GM23338 (cell line): ENCODE data around the gene FXYD5.

Experiments used
- CREB1 ChIP-seq: fragments of 250-450 bp; sonication (Bioruptor Pico); IDR thresholded peaks from 2 replicates; pipeline ENCODE4 v1.5.0; 2020; ENCODE audit warnings: low read depth, mild to moderate bottlenecking, moderate library complexity
- EZH2 ChIP-seq: fragments of 200-600 bp; sonication (generic); IDR thresholded peaks from one replicate; pipeline ENCODE4 v1.8.0; 2017; ENCODE audit warnings: antibody characterized with exemption, mild to moderate bottlenecking, low read depth; ENCODE audit not compliant: unreplicated experiment
- EZH2phosphoT487 ChIP-seq: fragments of 200-600 bp; sonication (generic); IDR thresholded peaks from one replicate; pipeline ENCODE4 v1.8.1; 2018; ENCODE audit warnings: antibody characterized with exemption; ENCODE audit not compliant: unreplicated experiment
- JUNB ChIP-seq: IDR thresholded peaks from one replicate; pipeline ENCODE4 v1.6.1; 2016; ENCODE audit warnings: antibody characterized with exemption; ENCODE audit not compliant: unreplicated experiment
- NANOG ChIP-seq: IDR thresholded peaks from 2 replicates; pipeline ENCODE4 v1.6.1; 2016; ENCODE audit warnings: antibody characterized with exemption, borderline replicate concordance
- POLR2AphosphoS5 ChIP-seq: IDR thresholded peaks from 2 replicates; pipeline ENCODE4 v1.6.1; 2016; ENCODE audit warnings: antibody characterized with exemption, low read depth
- STAT1 ChIP-seq: IDR thresholded peaks from one replicate; pipeline ENCODE4 v1.6.1; 2016; ENCODE audit warnings: antibody characterized with exemption; ENCODE audit not compliant: unreplicated experiment
- ZNF114 ChIP-seq: fragments of 250-450 bp; sonication (Bioruptor Pico); IDR thresholded peaks from 2 replicates; pipeline ENCODE4 v1.5.0; 2020; ENCODE audit warnings: mild to moderate bottlenecking, moderate library complexity
- ZNF331 ChIP-seq: fragments of 250-450 bp; sonication (Bioruptor Pico); IDR thresholded peaks from 2 replicates; pipeline ENCODE4 v1.5.0; 2020; ENCODE audit warnings: low read depth, mild to moderate bottlenecking, moderate library complexity
- TF ChIP-seq, protein P1 (sequence below), 2 experiments: fragments of 200-600 bp in 1 of 2; sonication (generic) in 1 of 2; conservative IDR thresholded peaks; 2 replicates each; pipeline versions ENCODE4 v1.5.1 to v1.6.1; 2016 to 2017; ENCODE audit warnings: antibody characterized with exemption in 2 of 2, low read depth in 2 of 2, mild to moderate bottlenecking in 2 of 2, moderate library complexity in 1 of 2
- TF ChIP-seq, protein P2 (sequence below): IDR thresholded peaks from one replicate; pipeline ENCODE4 v1.6.1; 2018; ENCODE audit warnings: antibody characterized with exemption; ENCODE audit not compliant: unreplicated experiment
- TF ChIP-seq, protein P3 (sequence below): fragments of 250-450 bp; sonication (Bioruptor Pico); IDR thresholded peaks from 2 replicates; pipeline ENCODE4 v1.5.0; 2020; ENCODE audit warnings: mild to moderate bottlenecking, moderate library complexity

DNA sequence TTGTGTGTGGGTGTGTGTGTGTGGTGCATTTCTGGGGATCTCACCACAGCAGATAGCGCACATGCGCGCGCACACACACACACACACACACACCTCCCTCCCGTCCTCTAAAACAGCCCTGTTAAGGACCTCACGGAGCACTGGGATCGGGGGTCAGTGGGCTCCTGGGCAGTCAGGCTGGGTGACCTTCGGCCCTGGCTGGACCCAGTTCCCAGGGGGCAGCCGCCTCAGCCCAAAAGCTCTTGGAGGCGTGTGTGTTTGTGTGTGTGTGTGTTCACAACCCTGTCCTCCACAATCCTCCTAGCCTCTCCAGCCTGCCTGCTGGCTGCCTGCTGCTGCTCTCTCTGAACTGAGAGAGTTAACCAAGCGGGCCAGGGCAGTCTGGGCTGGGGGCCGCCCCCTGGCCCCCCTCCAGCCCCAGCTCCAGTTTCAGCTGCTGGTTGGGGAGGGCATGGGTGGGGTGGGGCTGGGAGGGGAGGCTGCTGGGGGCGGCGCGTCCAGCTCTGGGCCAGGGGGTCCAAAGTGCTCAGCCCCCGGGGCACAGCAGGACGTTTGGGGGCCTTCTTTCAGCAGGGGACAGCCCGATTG lies 16.1 kb upstream of the FXYD5 start, which contains the start of gene FXYD1:
- TF ChIP-seq, protein P1, sequence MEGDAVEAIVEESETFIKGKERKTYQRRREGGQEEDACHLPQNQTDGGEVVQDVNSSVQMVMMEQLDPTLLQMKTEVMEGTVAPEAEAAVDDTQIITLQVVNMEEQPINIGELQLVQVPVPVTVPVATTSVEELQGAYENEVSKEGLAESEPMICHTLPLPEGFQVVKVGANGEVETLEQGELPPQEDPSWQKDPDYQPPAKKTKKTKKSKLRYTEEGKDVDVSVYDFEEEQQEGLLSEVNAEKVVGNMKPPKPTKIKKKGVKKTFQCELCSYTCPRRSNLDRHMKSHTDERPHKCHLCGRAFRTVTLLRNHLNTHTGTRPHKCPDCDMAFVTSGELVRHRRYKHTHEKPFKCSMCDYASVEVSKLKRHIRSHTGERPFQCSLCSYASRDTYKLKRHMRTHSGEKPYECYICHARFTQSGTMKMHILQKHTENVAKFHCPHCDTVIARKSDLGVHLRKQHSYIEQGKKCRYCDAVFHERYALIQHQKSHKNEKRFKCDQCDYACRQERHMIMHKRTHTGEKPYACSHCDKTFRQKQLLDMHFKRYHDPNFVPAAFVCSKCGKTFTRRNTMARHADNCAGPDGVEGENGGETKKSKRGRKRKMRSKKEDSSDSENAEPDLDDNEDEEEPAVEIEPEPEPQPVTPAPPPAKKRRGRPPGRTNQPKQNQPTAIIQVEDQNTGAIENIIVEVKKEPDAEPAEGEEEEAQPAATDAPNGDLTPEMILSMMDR (conservative IDR thresholded peaks at IDR 0.05; ENCODE audit: low read depth in 2 of 2): no peak
- TF ChIP-seq EZH2phosphoT487 (no peak), EZH2 (no peak), JUNB (no peak), POLR2AphosphoS5 (no peak), ZNF331 (CRISPR knock-in tag) (no peak), CREB1 (CRISPR knock-in tag) (no peak), STAT1 (no peak), NANOG (no peak), ZNF114 (CRISPR knock-in tag) (no peak)
- TF ChIP-seq, protein P2, sequence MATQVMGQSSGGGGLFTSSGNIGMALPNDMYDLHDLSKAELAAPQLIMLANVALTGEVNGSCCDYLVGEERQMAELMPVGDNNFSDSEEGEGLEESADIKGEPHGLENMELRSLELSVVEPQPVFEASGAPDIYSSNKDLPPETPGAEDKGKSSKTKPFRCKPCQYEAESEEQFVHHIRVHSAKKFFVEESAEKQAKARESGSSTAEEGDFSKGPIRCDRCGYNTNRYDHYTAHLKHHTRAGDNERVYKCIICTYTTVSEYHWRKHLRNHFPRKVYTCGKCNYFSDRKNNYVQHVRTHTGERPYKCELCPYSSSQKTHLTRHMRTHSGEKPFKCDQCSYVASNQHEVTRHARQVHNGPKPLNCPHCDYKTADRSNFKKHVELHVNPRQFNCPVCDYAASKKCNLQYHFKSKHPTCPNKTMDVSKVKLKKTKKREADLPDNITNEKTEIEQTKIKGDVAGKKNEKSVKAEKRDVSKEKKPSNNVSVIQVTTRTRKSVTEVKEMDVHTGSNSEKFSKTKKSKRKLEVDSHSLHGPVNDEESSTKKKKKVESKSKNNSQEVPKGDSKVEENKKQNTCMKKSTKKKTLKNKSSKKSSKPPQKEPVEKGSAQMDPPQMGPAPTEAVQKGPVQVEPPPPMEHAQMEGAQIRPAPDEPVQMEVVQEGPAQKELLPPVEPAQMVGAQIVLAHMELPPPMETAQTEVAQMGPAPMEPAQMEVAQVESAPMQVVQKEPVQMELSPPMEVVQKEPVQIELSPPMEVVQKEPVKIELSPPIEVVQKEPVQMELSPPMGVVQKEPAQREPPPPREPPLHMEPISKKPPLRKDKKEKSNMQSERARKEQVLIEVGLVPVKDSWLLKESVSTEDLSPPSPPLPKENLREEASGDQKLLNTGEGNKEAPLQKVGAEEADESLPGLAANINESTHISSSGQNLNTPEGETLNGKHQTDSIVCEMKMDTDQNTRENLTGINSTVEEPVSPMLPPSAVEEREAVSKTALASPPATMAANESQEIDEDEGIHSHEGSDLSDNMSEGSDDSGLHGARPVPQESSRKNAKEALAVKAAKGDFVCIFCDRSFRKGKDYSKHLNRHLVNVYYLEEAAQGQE: no peak
- TF ChIP-seq, protein P3, sequence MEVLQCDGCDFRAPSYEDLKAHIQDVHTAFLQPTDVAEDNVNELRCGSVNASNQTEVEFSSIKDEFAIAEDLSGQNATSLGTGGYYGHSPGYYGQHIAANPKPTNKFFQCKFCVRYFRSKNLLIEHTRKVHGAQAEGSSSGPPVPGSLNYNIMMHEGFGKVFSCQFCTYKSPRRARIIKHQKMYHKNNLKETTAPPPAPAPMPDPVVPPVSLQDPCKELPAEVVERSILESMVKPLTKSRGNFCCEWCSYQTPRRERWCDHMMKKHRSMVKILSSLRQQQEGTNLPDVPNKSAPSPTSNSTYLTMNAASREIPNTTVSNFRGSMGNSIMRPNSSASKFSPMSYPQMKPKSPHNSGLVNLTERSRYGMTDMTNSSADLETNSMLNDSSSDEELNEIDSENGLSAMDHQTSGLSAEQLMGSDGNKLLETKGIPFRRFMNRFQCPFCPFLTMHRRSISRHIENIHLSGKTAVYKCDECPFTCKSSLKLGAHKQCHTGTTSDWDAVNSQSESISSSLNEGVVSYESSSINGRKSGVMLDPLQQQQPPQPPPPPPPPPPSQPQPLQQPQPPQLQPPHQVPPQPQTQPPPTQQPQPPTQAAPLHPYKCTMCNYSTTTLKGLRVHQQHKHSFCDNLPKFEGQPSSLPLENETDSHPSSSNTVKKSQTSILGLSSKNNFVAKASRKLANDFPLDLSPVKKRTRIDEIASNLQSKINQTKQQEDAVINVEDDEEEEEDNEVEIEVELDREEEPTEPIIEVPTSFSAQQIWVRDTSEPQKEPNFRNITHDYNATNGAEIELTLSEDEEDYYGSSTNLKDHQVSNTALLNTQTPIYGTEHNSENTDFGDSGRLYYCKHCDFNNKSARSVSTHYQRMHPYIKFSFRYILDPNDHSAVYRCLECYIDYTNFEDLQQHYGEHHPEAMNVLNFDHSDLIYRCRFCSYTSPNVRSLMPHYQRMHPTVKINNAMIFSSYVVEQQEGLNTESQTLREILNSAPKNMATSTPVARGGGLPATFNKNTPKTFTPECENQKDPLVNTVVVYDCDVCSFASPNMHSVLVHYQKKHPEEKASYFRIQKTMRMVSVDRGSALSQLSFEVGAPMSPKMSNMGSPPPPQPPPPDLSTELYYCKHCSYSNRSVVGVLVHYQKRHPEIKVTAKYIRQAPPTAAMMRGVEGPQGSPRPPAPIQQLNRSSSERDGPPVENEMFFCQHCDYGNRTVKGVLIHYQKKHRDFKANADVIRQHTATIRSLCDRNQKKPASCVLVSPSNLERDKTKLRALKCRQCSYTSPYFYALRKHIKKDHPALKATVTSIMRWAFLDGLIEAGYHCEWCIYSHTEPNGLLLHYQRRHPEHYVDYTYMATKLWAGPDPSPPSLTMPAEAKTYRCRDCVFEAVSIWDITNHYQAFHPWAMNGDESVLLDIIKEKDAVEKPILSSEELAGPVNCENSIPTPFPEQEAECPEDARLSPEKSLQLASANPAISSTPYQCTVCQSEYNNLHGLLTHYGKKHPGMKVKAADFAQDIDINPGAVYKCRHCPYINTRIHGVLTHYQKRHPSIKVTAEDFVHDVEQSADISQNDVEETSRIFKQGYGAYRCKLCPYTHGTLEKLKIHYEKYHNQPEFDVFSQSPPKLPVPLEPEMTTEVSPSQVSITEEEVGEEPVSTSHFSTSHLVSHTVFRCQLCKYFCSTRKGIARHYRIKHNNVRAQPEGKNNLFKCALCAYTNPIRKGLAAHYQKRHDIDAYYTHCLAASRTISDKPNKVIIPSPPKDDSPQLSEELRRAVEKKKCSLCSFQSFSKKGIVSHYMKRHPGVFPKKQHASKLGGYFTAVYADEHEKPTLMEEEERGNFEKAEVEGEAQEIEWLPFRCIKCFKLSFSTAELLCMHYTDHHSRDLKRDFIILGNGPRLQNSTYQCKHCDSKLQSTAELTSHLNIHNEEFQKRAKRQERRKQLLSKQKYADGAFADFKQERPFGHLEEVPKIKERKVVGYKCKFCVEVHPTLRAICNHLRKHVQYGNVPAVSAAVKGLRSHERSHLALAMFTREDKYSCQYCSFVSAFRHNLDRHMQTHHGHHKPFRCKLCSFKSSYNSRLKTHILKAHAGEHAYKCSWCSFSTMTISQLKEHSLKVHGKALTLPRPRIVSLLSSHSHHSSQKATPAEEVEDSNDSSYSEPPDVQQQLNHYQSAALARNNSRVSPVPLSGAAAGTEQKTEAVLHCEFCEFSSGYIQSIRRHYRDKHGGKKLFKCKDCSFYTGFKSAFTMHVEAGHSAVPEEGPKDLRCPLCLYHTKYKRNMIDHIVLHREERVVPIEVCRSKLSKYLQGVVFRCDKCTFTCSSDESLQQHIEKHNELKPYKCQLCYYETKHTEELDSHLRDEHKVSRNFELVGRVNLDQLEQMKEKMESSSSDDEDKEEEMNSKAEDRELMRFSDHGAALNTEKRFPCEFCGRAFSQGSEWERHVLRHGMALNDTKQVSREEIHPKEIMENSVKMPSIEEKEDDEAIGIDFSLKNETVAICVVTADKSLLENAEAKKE: no peak
